NCI-H526 treated with DMSO at 0.1 percent for 48 hours (cell line): Measurements from ENCODE around the gene CKAP2.
"Not testable (repeated sequence)": the region's sequence is repeated elsewhere in the genome, so short reads cannot be mapped to it uniquely, and the experiment has no call there.

ENCODE experiments used
- DNase-seq: peaks from one replicate; lab custom pipeline; 2025; lab: John Stamatoyannopoulos, UW

Gene CKAP2

GRCh38 chr13:52452470-52452869, 2.8 kb upstream of the CKAP2 start:
- DNase-seq, result no peak

- peak; percentile 66 for DNase-seq
Observed at GRCh38 chr13:52454459-52454819, 839 bp upstream of the CKAP2 start.

- peak; percentile 87 for DNase-seq
Observed at GRCh38 chr13:52455677-52456041, 381 bp downstream of the CKAP2 start.

- DNase-seq, result no peak
Observed at GRCh38 chr13:52459668-52460067, 4.4 kb downstream of the CKAP2 start.

GRCh38 chr13:52461265-52461664, 6.0 kb downstream of the CKAP2 start:
- DNase-seq, result no peak

GRCh38 chr13:52463526-52463925, 8.2 kb downstream of the CKAP2 start:
- DNase-seq, result no peak

GRCh38 chr13:52468487-52468886, 13.2 kb downstream of the CKAP2 start:
- not testable (repeated sequence) for DNase-seq

GRCh38 chr13:52480677-52481428, 25.6 kb downstream of the CKAP2 start:
- DNase-seq, result not testable (repeated sequence)

GRCh38 chr13:52487078-52487477, 31.8 kb downstream of the CKAP2 start:
- DNase-seq, result not testable (repeated sequence)

- DNase-seq, result not testable (repeated sequence)
Observed at GRCh38 chr13:52488763-52489162, 33.5 kb downstream of the CKAP2 start.

- DNase-seq, result not testable (repeated sequence)
Observed at GRCh38 chr13:52491015-52491414, 35.7 kb downstream of the CKAP2 start.

GRCh38 chr13:52494241-52494640, 39.0 kb downstream of the CKAP2 start:
- not testable (repeated sequence) for DNase-seq

- not testable (repeated sequence) for DNase-seq
Observed at GRCh38 chr13:52497979-52498378, 42.7 kb downstream of the CKAP2 start.

GRCh38 chr13:52502277-52502676, 47.0 kb downstream of the CKAP2 start:
- DNase-seq, result not testable (repeated sequence)

- not testable (repeated sequence) for DNase-seq
Observed at GRCh38 chr13:52505843-52506242, 50.6 kb downstream of the CKAP2 start.

- not testable (repeated sequence) for DNase-seq
Observed at GRCh38 chr13:52509532-52509931, 54.3 kb downstream of the CKAP2 start.

- DNase-seq, result not testable (repeated sequence)
Observed at GRCh38 chr13:52510221-52510797, 55.0 kb downstream of the CKAP2 start.

GRCh38 chr13:52511598-52511997, 56.3 kb downstream of the CKAP2 start:
- DNase-seq, result not testable (repeated sequence)

- DNase-seq, result not testable (repeated sequence)
Observed at GRCh38 chr13:52513957-52514596, 58.8 kb downstream of the CKAP2 start.

GRCh38 chr13:52523323-52523722, 68.0 kb downstream of the CKAP2 start:
- DNase-seq, result not testable (repeated sequence)
